Psoas muscle (tissue), 8 donors: Measurements from ENCODE around the gene DUOX2. TPM values are rescaled to one million over a fixed set of nuclear protein-coding genes. Genes with fewer than 3 reads are reported as not detected.

Experiments
- ATAC-seq, 4 donors: fragments of 200-7000 bp; cut with Tn5 transposase; one replicate each; pipeline ENCODE4 v1.9.1; 2020; ENCODE audit warnings: moderate library complexity in 3 of 4, mild to moderate bottlenecking in 2 of 4
- DNase-seq, 2 donors: peaks; one replicate each; pipeline ENCODE4 v3.0.0-alpha.2; 2020
- H3K27ac ChIP-seq: fragments of 200-600 bp; one replicate; pipeline ENCODE4 v1.8.0; 2022
- H3K27me3 ChIP-seq, 3 donors: fragments of 200-600 bp in 1 of 3; one replicate each; pipeline versions ENCODE4 v1.6.1 to v1.8.0; 2013 to 2022; ENCODE audit warnings: low read length in 2 of 3, mild to moderate bottlenecking in 2 of 3, moderate library complexity in 1 of 3; ENCODE audit not compliant: insufficient read depth in 3 of 3
- H3K36me3 ChIP-seq, 2 donors: fragments of 200-600 bp in 1 of 2; one replicate each; pipeline versions ENCODE4 v1.6.1 to v1.8.0; 2013 to 2022; ENCODE audit warnings: low read depth in 1 of 2, mild to moderate bottlenecking in 1 of 2, moderate library complexity in 1 of 2; ENCODE audit not compliant: insufficient read depth in 1 of 2
- H3K4me1 ChIP-seq: fragments of 200-600 bp; one replicate; pipeline ENCODE4 v1.8.0; 2022
- H3K4me3 ChIP-seq: fragments of 200-600 bp; one replicate; pipeline ENCODE4 v1.8.0; 2022; ENCODE audit warnings: mild to moderate bottlenecking
- H3K9me3 ChIP-seq: fragments of 200-600 bp; one replicate; pipeline ENCODE4 v1.8.0; 2022
- WGBS, 3 donors: extraction: QIAGEN DNeasy Blood & Tissue Kit; methylation state at CpG; one replicate each; pipeline versions ENCODE4 v1.1.6 to v1.1.7; 2013; 5-methylcytosine and 5-hydroxymethylcytosine counted together
- intact Hi-C, 2 donors: fragments of 100-400 bp; cut with DNase I; formaldehyde crosslinking; loops; one replicate each; pipeline versions ENCODE4 v1.11.0 to v1.14.2; 2022
- polyA plus RNA-seq, 3 donors: library from polyadenylated mRNA; stranded (reverse); fragments of 200-250 nt; gene quantifications; one replicate each; pipeline ENCODE4 v1.2.3, GENCODE V29; 2013
- total RNA-seq, 4 donors: library from RNA; stranded (reverse); fragmentation: NEBNext Ultra II Directional in 2 of 4; extraction: Animal tissue kit (Norgen Biotek cat#: 25700) in 2 of 4; gene quantifications; one replicate each; pipeline versions ENCODE4 v1.2.1 to v1.2.4, GENCODE V29; 2021 to 2023
- TF ChIP-seq, protein P1 (sequence below): fragments of 200-600 bp; IDR thresholded peaks from one replicate; pipeline ENCODE4 v1.8.0; 2022; ENCODE audit warnings: antibody characterized with exemption
- donor health status: healthy with polysubstance abuse.
- donor health status: DM: no; HTN: no; CAD: no; lungs with moderate emphysema.
- donor health status: Bipolar disorder and iron deficiency.
- donor health status: healthy.
- donor health status: DM: yes; HTN: yes; CAD: no.
- donor health status: DM: no; HTN: no; CAD: no.
- donor health status: DM: no; HTN: no; CAD: no.
- donor health status: DM: yes; HTN: yes; CAD: no.

Gene DUOX2
- total and polyA plus RNA-seq, 7 donors = 0.01 to 0.73 (median 0.04) TPM; not detected in 2

DNA sequence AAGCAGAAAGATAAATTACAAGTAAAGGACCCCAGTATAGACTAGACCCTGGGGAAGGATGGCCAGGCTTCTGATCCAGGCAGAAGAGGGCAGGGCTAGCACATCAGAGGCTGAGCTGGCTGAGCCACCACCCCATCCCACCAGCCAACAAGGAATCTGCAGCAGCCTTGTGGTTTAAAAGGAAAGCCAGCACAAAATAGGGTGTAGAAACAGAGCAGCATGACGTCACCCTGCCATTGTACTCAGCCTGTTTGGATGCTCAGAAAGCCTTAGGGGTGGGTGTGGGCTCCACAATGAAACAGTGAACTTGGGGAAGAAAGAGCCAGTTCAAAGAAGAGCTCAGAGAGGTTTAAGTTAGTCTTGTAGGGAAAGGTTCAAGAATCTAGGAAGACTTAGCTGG is 44.0 kb upstream of the DUOX2 start:
- TF ChIP-seq, protein P1, sequence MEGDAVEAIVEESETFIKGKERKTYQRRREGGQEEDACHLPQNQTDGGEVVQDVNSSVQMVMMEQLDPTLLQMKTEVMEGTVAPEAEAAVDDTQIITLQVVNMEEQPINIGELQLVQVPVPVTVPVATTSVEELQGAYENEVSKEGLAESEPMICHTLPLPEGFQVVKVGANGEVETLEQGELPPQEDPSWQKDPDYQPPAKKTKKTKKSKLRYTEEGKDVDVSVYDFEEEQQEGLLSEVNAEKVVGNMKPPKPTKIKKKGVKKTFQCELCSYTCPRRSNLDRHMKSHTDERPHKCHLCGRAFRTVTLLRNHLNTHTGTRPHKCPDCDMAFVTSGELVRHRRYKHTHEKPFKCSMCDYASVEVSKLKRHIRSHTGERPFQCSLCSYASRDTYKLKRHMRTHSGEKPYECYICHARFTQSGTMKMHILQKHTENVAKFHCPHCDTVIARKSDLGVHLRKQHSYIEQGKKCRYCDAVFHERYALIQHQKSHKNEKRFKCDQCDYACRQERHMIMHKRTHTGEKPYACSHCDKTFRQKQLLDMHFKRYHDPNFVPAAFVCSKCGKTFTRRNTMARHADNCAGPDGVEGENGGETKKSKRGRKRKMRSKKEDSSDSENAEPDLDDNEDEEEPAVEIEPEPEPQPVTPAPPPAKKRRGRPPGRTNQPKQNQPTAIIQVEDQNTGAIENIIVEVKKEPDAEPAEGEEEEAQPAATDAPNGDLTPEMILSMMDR = no peak
- intact Hi-C loops = no loop called here
- 48 to 73% (median 73%) methylated on average over 1 of the region's 1 CpG for WGBS, 3 donors
- H3K4me3 ChIP-seq = no peak overlapping the region
- no peaks in the 10 kb centered on the region for H3K4me1 ChIP-seq
- DNase-seq (no peak), ATAC-seq (no peak)
- H3K27ac ChIP-seq = no peak overlapping the region
- no peaks in the 10 kb centered on the region for H3K27me3 ChIP-seq
- H3K36me3 ChIP-seq = no peaks in the 10 kb centered on the region
- no peaks in the 10 kb centered on the region for H3K9me3 ChIP-seq

DNA sequence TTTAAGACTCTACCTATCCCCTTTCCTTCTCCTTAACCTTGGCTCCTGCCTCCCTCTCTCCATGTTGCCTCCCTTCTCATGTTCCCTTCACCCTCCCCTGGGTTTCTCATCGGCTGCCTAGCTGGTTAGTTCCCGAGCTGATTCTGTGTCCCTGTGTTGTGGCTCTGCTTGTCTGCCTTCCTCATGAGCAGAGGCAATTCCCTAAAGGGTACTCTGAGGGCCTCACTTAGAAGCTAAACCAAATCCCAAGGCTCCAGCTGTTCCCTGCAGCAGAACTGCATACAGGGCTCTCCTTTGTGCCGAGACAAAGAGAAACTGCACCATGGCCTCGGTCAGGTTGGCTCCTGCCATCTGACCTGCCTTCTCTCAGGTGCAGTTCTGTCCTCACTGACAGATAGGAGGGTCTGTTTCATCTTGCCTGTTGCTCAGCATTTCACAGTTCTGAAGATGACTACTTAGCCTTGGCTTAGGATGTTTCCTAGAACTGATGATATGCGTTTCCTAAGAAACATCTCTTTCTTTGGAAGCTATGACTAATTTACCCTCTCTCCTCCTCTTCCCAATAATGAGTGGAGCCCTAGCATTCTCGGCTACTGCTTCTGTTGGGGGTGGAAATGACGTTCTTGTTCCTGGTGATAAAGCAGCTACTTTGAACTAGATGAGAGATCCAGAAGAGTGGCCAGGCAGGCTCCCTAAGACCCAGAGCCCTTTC is 42.9 kb upstream of the DUOX2 start:
- no peaks in the 10 kb centered on the region for H3K27me3 ChIP-seq
- H3K36me3 ChIP-seq = no peaks in the 10 kb centered on the region
- ATAC-seq (no peak), DNase-seq (no peak)
- TF ChIP-seq, protein P1 = no peak
- WGBS, 3 donors = 71 to 74% (median 72%) methylated on average over 7 of the region's 7 CpGs
- intact Hi-C loops = no loop called here
- no peaks in the 10 kb centered on the region for H3K9me3 ChIP-seq
- no peak overlapping the region for H3K27ac ChIP-seq
- no peak overlapping the region for H3K4me3 ChIP-seq
- no peaks in the 10 kb centered on the region for H3K4me1 ChIP-seq

DNA sequence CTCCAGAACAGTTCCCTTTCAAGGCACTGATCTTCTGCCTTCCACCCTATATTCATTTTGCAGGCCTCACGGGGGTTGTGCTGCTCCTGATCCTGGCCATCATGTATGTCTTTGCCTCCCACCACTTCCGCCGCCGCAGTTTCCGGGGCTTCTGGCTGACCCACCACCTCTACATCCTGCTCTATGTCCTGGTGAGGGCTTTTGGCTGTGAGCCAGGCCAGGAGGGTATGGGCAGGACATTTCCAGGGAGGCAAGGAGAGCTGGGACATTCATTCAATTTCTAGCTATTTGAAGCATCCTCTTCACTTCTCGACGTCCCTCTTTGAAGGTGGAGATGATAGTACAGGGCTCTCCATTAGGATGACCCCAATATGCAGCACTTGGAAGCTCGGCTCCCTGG is 41.8 kb upstream of the DUOX2 start:
- no peak overlapping the region for H3K27ac ChIP-seq
- no peaks in the 10 kb centered on the region for H3K36me3 ChIP-seq
- H3K9me3 ChIP-seq = no peaks in the 10 kb centered on the region
- H3K27me3 ChIP-seq = no peaks in the 10 kb centered on the region
- no peak for DNase-seq
- intact Hi-C loops = no loop called here
- 66 to 77% (median 75%) methylated on average over 8 of the region's 8 CpGs for WGBS, 3 donors
- no peak overlapping the region for H3K4me3 ChIP-seq
- no peaks in the 10 kb centered on the region for H3K4me1 ChIP-seq
- ATAC-seq = no peak
- TF ChIP-seq, protein P1 = no peak

DNA sequence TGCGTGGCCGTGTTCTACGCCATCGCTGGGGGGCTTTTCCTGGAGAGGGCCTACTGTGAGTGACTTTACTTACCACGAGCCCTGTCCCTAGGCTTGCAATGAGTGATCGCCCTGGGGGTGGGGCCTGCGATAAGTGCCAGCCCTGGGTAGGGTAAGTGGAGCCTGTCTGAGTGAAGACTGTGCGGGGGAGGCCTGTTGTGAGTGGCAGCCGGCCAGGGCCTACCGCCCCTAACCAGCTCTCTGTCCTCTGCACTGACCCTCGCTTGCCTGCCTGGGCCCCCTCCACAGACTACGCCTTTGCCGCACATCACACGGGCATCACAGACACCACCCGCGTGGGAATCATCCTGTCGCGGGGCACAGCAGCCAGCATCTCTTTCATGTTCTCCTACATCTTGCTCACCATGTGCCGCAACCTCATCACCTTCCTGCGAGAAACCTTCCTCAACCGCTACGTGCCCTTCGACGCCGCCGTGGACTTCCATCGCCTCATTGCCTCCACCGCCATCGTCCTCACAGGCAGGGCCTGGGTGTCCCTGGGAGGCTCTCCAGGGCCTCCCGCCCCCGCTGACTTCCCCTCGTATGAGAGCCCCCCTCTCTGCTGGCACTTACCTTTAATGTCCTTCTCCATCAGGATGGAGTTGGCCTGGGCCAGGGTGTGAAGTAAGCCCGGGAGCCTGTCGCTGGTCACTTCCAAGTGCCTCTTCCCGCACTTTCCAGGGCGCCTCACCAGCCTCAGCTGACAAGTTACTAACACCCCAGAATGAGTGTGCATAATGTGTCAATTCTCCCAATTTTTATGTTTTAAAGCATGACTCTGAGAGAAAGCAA is 38.2 kb upstream of the DUOX2 start:
- WGBS, 3 donors = 92 to 96% (median 94%) methylated on average over 36 of the region's 36 CpGs
- no peak for DNase-seq
- H3K9me3 ChIP-seq = no peaks in the 10 kb centered on the region
- intact Hi-C loops = no loop called here
- TF ChIP-seq, protein P1 = no peak
- H3K4me1 ChIP-seq = no peaks in the 10 kb centered on the region
- H3K36me3 ChIP-seq = no peaks in the 10 kb centered on the region
- H3K4me3 ChIP-seq = no peak overlapping the region
- no peak overlapping the region for H3K27ac ChIP-seq
- H3K27me3 ChIP-seq = no peaks in the 10 kb centered on the region
- no peak for ATAC-seq
